T-helper 1 cell treated with Interleukin-12 subunit alpha and Interleukin-12 subunit beta and Interleukin-4 antibody, amounts not matched to agents 30 ng/mL and 1 ng/mL, for 36 hours (primary cell): ENCODE data around the gene CTNNA2. TPM values are rescaled to one million over a fixed set of nuclear protein-coding genes. Genes with fewer than 3 reads are reported as not detected.

ENCODE experiments used
- intact Hi-C: fragments of 100-400 bp; cut with micrococcal nuclease; formaldehyde crosslinking; loops from one replicate; pipeline ENCODE4 v1.15.1; 2024
- total RNA-seq: library from RNA; stranded (reverse); gene quantifications from 2 replicates; pipeline ENCODE4 v1.2.3, GENCODE V29; 2022

Gene CTNNA2
- total RNA-seq, 1 donor from 2014 or later = not detected

GRCh38 chr2:80634590-80634989 lies 1121.7 kb downstream of the CTNNA2 start:
- intact Hi-C loops = no loop called here

DNA sequence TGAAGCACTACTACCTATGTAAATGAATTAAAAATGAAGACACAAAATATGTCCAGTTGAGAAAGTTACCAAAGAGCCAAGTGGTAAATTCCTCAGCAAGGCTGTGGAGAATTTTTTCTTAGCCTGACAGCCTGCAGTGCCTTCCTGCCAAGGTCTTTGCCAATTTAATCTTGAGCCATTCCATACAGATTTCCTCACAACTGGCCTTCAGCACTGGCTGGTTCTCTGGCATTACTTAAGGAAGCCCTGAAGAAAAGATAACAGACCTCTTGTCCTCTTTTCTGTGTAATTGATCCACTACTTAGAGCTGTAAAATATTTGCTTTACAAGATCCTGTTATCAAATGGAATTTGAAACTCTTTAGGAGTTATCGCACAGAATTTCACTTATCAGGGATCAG lies 1125.9 kb downstream of the CTNNA2 start:
- intact Hi-C loops = no loop called here

DNA sequence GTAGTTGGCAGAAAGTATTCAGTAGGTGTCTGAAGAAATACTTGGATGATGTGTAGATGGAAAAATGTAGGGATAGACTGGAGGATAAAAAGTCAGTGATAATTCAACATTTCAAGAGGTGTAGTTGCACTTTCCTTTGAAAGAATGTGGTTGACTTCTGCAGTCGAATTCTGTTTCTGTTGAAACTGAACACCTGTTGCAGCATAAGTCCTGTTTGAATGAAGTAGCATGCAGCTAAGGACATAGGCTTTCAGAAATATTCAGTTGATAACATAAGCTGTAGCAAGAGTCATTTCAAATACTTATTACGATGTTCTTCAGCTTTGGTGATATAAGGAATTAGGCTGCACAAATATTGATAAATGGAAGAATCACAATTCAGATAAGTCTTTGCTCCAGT lies 1129.6 kb downstream of the CTNNA2 start:
- intact Hi-C loops = no loop called here

DNA sequence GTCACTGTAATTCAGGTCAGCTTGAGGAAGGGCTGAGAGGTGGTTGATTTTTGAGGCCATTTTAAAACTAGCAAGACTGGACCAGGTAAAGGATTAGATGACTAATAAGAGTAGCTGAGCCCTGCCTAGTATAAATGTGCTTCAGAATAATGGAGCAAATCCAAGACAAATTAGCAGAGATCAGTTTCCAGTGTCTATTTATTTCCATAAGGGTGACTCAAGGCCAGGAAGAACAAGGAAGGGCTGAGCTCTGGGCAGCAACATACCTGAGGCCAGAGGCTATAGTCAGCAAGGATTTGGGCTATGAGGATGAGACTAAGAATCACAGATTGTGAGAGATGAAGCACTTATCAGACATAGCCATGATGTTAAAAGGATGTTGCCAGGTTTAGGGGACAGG lies 1130.7 kb downstream of the CTNNA2 start:
- intact Hi-C loops = no loop called here

DNA sequence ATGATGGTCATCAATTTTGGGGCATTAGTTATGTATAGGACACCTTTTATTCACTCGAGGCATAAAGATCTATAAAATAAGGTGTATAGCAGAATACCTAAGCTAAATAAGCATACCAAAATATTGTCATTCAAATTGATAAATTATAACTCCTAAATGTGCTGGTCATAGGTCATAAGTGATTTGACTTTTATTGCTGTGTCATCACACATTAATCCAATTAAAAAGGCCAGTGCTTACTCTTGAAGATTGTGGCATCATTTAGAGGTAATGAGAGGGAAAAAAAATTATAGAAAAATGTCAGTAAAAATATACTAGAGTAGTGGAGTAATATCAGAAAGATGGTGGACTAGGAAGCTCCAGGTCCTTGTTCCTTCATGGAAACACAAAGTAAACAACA lies 1138.6 kb downstream of the CTNNA2 start:
- intact Hi-C loops = no loop called here

DNA sequence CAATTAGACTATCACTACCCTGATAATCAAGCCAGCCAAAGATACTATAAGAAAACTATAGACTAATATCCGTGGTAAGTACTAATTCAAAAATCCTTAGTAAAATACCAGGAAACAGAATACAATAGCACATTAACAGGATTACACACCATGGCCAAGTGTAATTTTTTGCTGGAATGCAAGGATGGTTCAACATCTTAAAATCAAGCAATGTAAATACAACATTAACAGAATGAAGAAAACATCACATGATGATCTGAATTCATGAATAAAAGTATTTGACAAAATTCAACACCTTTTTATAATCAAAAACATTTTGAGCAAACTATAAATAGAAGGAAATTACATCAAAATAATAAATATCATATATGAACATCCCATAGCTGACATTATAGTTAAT lies 1142.4 kb downstream of the CTNNA2 start:
- intact Hi-C loops = no loop called here

- intact Hi-C loops = no loop called here
Observed at GRCh38 chr2:80670763-80671162, 1157.9 kb downstream of the CTNNA2 start.

DNA sequence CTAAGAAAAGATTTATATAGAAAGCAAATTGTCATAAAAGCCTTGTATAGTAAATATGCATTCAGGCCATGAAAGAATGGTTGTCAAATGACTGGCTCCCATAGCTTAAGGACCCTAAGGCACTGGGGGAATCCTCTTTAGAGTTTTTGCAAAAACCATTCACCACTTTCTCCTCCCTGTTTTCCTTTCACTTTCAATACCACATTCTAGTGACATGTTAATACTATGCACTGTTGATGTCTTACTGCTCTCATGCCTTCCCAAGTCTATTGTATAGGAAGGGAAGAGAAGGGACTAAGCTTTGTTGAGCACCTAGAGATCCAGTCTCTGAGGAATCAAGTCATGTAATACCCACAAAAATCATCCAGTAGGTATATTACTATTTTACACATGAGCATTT lies 1174.7 kb downstream of the CTNNA2 start:
- intact Hi-C loops = no loop called here

- intact Hi-C loops = no loop called here
Observed at GRCh38 chr2:80689106-80689505, 1176.3 kb downstream of the CTNNA2 start.
